GM12878 (cell line): ENCODE measurements around the gene PRKCE. TPM values are rescaled to one million over a fixed set of nuclear protein-coding genes. Genes with fewer than 3 reads are reported as not detected.

Source experiments
- ATAC-seq: fragments of 200-7000 bp; cut with Tn5 transposase; 3 replicates; pipeline ENCODE4 v1.9.1; 2020; ENCODE audit warnings: mild to moderate bottlenecking, moderate library complexity
- BruUV-seq: library from RNA; stranded (reverse); fragments of 400-500 nt; replicated peaks from 2 replicates; lab custom pipeline; 2021; lab: Mats Ljungman, UMichigan
- CTCF ChIA-PET: fragments of 300-600 bp; sonication (Branson Sonifier 250); formaldehyde crosslinking; extraction: SDS; loops from one replicate; lab custom pipeline; 2021; ENCODE audit warnings: inconsistent platforms; lab: Yijun Ruan, JAX
- POLR2A ChIA-PET: fragments of 350-600 bp; formaldehyde crosslinking; extraction: SDS; loops from one replicate; lab custom pipeline; 2021; ENCODE audit warnings: inconsistent platforms; lab: Charles Lee
- RAD21 ChIA-PET: fragments of 300-600 bp; sonication (Branson Sonifier 250); formaldehyde crosslinking; loops from one replicate; lab custom pipeline; 2023; ENCODE audit warnings: antibody characterized with exemption; ENCODE audit not compliant: unreplicated experiment; lab: Charles Lee
- SMC1A ChIA-PET: fragments of 300-600 bp; sonication (Branson Sonifier 250); formaldehyde crosslinking; loops from one replicate; lab custom pipeline; 2023; ENCODE audit not compliant: unreplicated experiment, uncharacterized antibody; lab: Charles Lee
- DNase-seq: peaks from one replicate; pipeline ENCODE4 v3.0.0-alpha.2; 2011; ENCODE audit warnings: low read depth, low spot score
- FAIRE-seq: peaks from 3 replicates; lab custom pipeline; 2011; peaks lifted over from hg19 to GRCh38; lab: Jason Lieb, UNC
- H2AFZ ChIP-seq: 2 replicates; pipeline ENCODE4 v1.6.0; 2011; ENCODE audit warnings: low read depth, low read length, control low read depth; ENCODE audit not compliant: control insufficient read depth
- H3K27ac ChIP-seq: 2 replicates; pipeline ENCODE4 v1.5.1; 2011; ENCODE audit warnings: control low read depth; ENCODE audit not compliant: control insufficient read depth, insufficient read depth
- H3K27me3 ChIP-seq, 2 experiments: replicated peaks in 1 of 2; 2 replicates each; pipeline versions ENCODE4 v1.6.0 to v1.6.1; 2011; ENCODE audit warnings: low read length in 1 of 2; ENCODE audit not compliant: control insufficient read depth in 2 of 2, insufficient read depth in 2 of 2
- H3K36me3 ChIP-seq, 2 experiments: 2 replicates each; pipeline ENCODE4 v1.5.1; 2011; ENCODE audit warnings: low read length in 1 of 2; ENCODE audit not compliant: control insufficient read depth in 2 of 2, insufficient read depth in 2 of 2
- H3K4me1 ChIP-seq: 2 replicates; pipeline ENCODE4 v1.6.1; 2011; ENCODE audit warnings: mild to moderate bottlenecking, low read length, moderate library complexity, mixed read lengths; ENCODE audit not compliant: control insufficient read depth, insufficient read depth
- H3K4me2 ChIP-seq: 2 replicates; pipeline ENCODE4 v1.6.0; 2011; ENCODE audit warnings: control low read depth; ENCODE audit not compliant: control insufficient read depth, insufficient read depth
- H3K4me3 ChIP-seq: fragments of 200-600 bp; sonication (generic); 2 replicates; pipeline ENCODE4 v1.5.1; 2016
- H3K79me2 ChIP-seq: 2 replicates; pipeline ENCODE4 v1.6.0; 2011; ENCODE audit warnings: low read length; ENCODE audit not compliant: control insufficient read depth, insufficient read depth
- H3K9ac ChIP-seq: 2 replicates; pipeline ENCODE4 v1.8.0; 2011; ENCODE audit warnings: low read length, control low read depth, mixed read lengths; ENCODE audit not compliant: control insufficient read depth, insufficient read depth
- H3K9me3 ChIP-seq: replicated peaks from 3 replicates; pipeline ENCODE4 v1.5.1; 2011; ENCODE audit warnings: mild to moderate bottlenecking, low read length; ENCODE audit not compliant: control insufficient read depth, insufficient read depth
- H4K20me1 ChIP-seq: 2 replicates; pipeline ENCODE4 v1.6.0; 2011; ENCODE audit not compliant: control insufficient read depth, insufficient read depth
- BCL11A ChIP-seq: IDR thresholded peaks from 2 replicates; pipeline ENCODE4 v1.6.1; 2011; ENCODE audit warnings: low read depth, low read length
- CBFB ChIP-seq: IDR thresholded peaks from 2 replicates; pipeline ENCODE4 v1.6.1; 2016; ENCODE audit warnings: antibody characterized with exemption, low read depth
- CHD4 ChIP-seq: fragments of 200-600 bp; sonication (generic); IDR thresholded peaks from 2 replicates; pipeline ENCODE4 v1.6.1; 2016; ENCODE audit warnings: mild to moderate bottlenecking
- ETV6 ChIP-seq, 2 experiments: fragments of 450-650 bp in 1 of 2; IDR thresholded peaks in 1 of 2; conservative IDR thresholded peaks in 1 of 2; 2 replicates each; pipeline ENCODE4 v1.6.1; 2014; ENCODE audit warnings: antibody characterized with exemption in 1 of 2, borderline replicate concordance in 1 of 2, low read depth in 1 of 2, mild to moderate bottlenecking in 1 of 2, moderate library complexity in 1 of 2
- FOS ChIP-seq: IDR thresholded peaks from 3 replicates; pipeline ENCODE4 v1.6.1; 2011; ENCODE audit warnings: borderline replicate concordance; ENCODE audit not compliant: insufficient read length; ENCODE audit errors: extremely low read depth
- NFIC ChIP-seq: IDR thresholded peaks from 2 replicates; pipeline ENCODE4 v1.6.1; 2012; ENCODE audit warnings: low read depth, mild to moderate bottlenecking, inconsistent platforms, low read length, moderate library complexity
- NR2F1 ChIP-seq: fragments of 450-650 bp; conservative IDR thresholded peaks from 2 replicates; pipeline ENCODE4 v1.6.1; 2017; ENCODE audit warnings: mild to moderate bottlenecking
- PAX8 ChIP-seq: fragments of 450-650 bp; IDR thresholded peaks from 2 replicates; pipeline ENCODE4 v1.6.1; 2017; ENCODE audit warnings: mild to moderate bottlenecking, moderate library complexity
- RAD21 ChIP-seq: IDR thresholded peaks from 2 replicates; pipeline ENCODE4 v1.6.1; 2011; ENCODE audit warnings: mild to moderate bottlenecking, low read depth, low read length, moderate library complexity; ENCODE audit not compliant: insufficient read depth
- SUPT20H ChIP-seq: IDR thresholded peaks from 2 replicates; pipeline ENCODE4 v1.6.1; 2011; ENCODE audit warnings: low read depth, mild to moderate bottlenecking, low read length, moderate library complexity, borderline replicate concordance; ENCODE audit not compliant: control insufficient read depth
- SUZ12 ChIP-seq: fragments of 200-600 bp; sonication (generic); IDR thresholded peaks from one replicate; pipeline ENCODE4 v1.6.1; 2018; ENCODE audit warnings: antibody characterized with exemption, mild to moderate bottlenecking; ENCODE audit not compliant: unreplicated experiment
- WGBS: methylation state at CpG from one replicate; pipeline ENCODE4 v1.1.6; 2016; ENCODE audit warnings: low lambda C conversion rate; ENCODE audit not compliant: insufficient replicate concordance, insufficient coverage; ENCODE audit errors: missing lambda C conversion rate; 5-methylcytosine and 5-hydroxymethylcytosine counted together
- in situ Hi-C: fragments of 300-500 bp; cut with MboI; formaldehyde crosslinking; loops from 9 replicates; pipeline ENCODE4 v1.14.3; 2018; ENCODE audit warnings: mixed read lengths
- intact Hi-C: fragments of 100-400 bp; cut with micrococcal nuclease; formaldehyde crosslinking; loops from one replicate; pipeline ENCODE4 v1.14.2; 2022; ENCODE audit not compliant: unreplicated experiment
- polyA plus RNA-seq, 11 experiments: library from polyadenylated mRNA; depleted of rRNA in 4 of 11; unstranded in 6 of 11; stranded (reverse) in 5 of 11; fragments of >200 nt; fragmentation: Nextera tagmentation in 4 of 11; fragmentation: Illumina TruSeq in 1 of 11; extraction: Ambion mirVana in 4 of 11; extraction: Trizol in 1 of 11; gene quantifications; 1 replicate in 1 of 11; 2 replicates in 10 of 11; pipeline versions ENCODE4 v1.2.1 to v1.2.3, GENCODE V29; 2011 to 2016; ENCODE audit warnings: inconsistent platforms in 2 of 11, missing spikeins in 2 of 11, low read depth in 1 of 11
- total RNA-seq, 4 experiments: library from RNA; depleted of rRNA in 3 of 4; stranded (reverse); fragments of >200 nt in 3 of 4; fragmentation: Illumina TruSeq in 1 of 4; extraction: Trizol in 1 of 4; gene quantifications; 2 replicates each; pipeline versions ENCODE4 v1.2.1 to v1.2.3, GENCODE V29; 2013 to 2021
- TF ChIP-seq, protein P1 (sequence below): fragments of 450-650 bp; IDR thresholded peaks from 2 replicates; pipeline ENCODE4 v1.6.1; 2017; ENCODE audit warnings: low read depth, mild to moderate bottlenecking, moderate library complexity

The PRKCE gene
- total and polyA plus RNA-seq, 10 of the 15 experiments (the other 5 are each of a cell fraction or from before 2014, with no cell fraction given): 2.6 to 28.2 (median 11.3) TPM

DNA sequence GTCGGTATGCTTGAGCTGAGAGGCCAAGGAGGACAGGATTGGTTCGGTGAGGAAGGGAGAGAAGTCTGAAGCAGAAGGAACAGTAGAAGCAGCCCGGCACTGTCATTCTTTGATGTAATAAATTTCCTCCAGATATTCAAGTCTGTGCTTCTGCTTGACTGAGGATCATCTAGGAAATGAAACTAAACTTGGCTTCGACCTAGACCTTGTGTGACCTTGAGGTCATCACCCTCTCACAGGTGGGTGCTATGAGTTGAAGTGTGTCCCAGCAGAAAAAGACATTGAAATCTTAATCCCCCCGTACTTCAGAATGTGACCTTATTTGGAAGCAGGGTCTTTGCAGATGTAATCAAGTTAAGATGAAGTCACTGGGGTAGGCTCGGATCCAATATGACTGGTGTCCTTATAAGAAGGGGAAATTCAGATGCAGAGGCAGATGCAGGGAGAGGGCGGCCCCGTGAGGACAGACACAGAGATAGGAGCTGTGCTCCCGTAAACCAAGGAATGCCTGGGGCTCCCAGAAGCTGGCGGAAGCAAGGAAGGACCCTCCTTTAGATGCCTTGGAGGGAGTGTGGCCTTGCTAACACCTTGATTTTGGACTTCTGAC lies 49.0 kb downstream of the PRKCE start:
- no peak overlapping the region for H2AFZ ChIP-seq
- ChIA-PET CTCF (interaction anchor here (0.9 to 1.5 kb wide), 3 partner anchors 17 to 50 kb away, joined by 3 read pairs; no protein-coding TSS in a partner anchor), SMC1A (interaction anchor here (1.0 to 1.8 kb wide), 5 partner anchors 14 to 78 kb away, joined by 3 to 12 read pairs (median 5); no protein-coding TSS in a partner anchor), RAD21 (interaction anchor here (0.6 to 4.8 kb wide), 3 partner anchors 47 to 136 kb away, joined by 3 to 35 read pairs (median 3); partner anchors contain the start of gene PRKCE), POLR2A (interaction anchor here (1.3 kb wide), 1 partner anchor 17 kb away, joined by 3 read pairs; no protein-coding TSS in a partner anchor)
- intact Hi-C loops: no loop called here
- FAIRE-seq: no peak
- no peak overlapping the region for H3K27ac ChIP-seq
- 69% methylated on average over 10 of the region's 10 CpGs for WGBS
- peaks cover 28% of the 10 kb centered on the region for H3K4me1 ChIP-seq
- in situ Hi-C loops: no loop called here
- ATAC-seq: no peak
- H3K9me3 ChIP-seq: no peaks in the 10 kb centered on the region
- peaks cover 0 to 3% of the 10 kb centered on the region in 2 experiments; a peak in 2 of 4 replicates for H3K36me3 ChIP-seq
- no peak overlapping the region for H3K4me3 ChIP-seq
- DNase-seq: no peak
- H3K79me2 ChIP-seq: peaks cover 15% of the 10 kb centered on the region
- BruUV-seq: no TSS peak
- no peaks in the 10 kb centered on the region for H3K27me3 ChIP-seq
- H4K20me1 ChIP-seq: no peaks in the 10 kb centered on the region
- TF ChIP-seq NR2F1 (0 out of 2 replicates have a peak, but pooled peaks have one; percentile 51), CHD4 (no peak)
- no peak overlapping the region for H3K9ac ChIP-seq
- H3K4me2 ChIP-seq: peak overlapping the region; percentile 26; the same call in 1 of the 2 replicates

DNA sequence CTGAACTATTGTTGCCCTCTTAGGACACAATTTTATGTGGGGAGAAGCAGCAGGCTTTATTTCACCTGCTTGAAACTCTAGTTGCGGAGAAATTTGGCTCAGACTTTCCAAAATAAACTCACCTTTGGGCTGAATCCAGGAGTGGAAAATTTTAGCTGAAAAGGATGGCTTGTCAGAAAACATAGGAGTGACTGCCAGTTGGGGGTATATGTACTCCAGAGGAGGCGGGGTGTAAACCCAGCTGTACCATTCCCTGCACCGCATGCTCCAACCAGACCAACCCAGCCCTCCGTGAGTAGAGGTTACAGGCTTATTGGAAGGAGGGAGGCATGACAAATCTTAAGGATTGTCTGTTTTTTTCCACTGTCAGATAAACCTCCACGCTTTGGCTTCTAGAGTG lies 53.8 kb downstream of the PRKCE start:
- ChIA-PET RAD21 (interaction anchor here (1.4 kb wide), 1 partner anchor 73 kb away, joined by 3 read pairs; no protein-coding TSS in a partner anchor), CTCF (interaction anchor here (0.6 to 1.2 kb wide), 2 partner anchors 8 to 23 kb away, joined by 3 read pairs; no protein-coding TSS in a partner anchor), SMC1A (interaction anchor here (1.2 to 1.7 kb wide), 3 partner anchors 13 to 23 kb away, joined by 3 to 5 read pairs (median 4); no protein-coding TSS in a partner anchor), POLR2A (interaction anchor here (1.7 kb wide), 1 partner anchor 8 kb away, joined by 5 read pairs; no protein-coding TSS in a partner anchor)
- Histone ChIP-seq H3K27ac (no peak overlapping the region), H3K4me1 (peaks cover under 1% of the 10 kb centered on the region; the same call in 1 of the 2 replicates), H3K27me3 (no peaks in the 10 kb centered on the region), H3K79me2 (no peaks in the 10 kb centered on the region; the same call in 1 of the 2 replicates), H2AFZ (no peak overlapping the region), H3K4me3 (no peak overlapping the region), H4K20me1 (no peaks in the 10 kb centered on the region), H3K9me3 (peaks cover 2% of the 10 kb centered on the region; the same call in 1 of the 3 replicates), H3K4me2 (no peak overlapping the region), H3K9ac (no peak overlapping the region), H3K36me3 (peaks cover 0 to 5% of the 10 kb centered on the region in 2 experiments; a peak in 3 of 4 replicates)
- in situ Hi-C loops (no loop called here), intact Hi-C loops (no loop called here)
- DNase-seq (no peak), FAIRE-seq (no peak), ATAC-seq (no peak)
- TF ChIP-seq FOS: no peak
- no peak for TF ChIP-seq ETV6 (conservative IDR thresholded peaks at IDR 0.05 in 1 of 2, IDR thresholded peaks at IDR 0.05 in 1 of 2; ENCODE audit: borderline replicate concordance in 1 of 2, low read depth in 1 of 2)
- no peak for TF ChIP-seq PAX8
- TF ChIP-seq SUPT20H: no peak
- TF ChIP-seq BCL11A: no peak
- TF ChIP-seq, protein P1, sequence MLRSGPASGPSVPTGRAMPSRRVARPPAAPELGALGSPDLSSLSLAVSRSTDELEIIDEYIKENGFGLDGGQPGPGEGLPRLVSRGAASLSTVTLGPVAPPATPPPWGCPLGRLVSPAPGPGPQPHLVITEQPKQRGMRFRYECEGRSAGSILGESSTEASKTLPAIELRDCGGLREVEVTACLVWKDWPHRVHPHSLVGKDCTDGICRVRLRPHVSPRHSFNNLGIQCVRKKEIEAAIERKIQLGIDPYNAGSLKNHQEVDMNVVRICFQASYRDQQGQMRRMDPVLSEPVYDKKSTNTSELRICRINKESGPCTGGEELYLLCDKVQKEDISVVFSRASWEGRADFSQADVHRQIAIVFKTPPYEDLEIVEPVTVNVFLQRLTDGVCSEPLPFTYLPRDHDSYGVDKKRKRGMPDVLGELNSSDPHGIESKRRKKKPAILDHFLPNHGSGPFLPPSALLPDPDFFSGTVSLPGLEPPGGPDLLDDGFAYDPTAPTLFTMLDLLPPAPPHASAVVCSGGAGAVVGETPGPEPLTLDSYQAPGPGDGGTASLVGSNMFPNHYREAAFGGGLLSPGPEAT: no peak
- TF ChIP-seq NFIC: no peak
- TF ChIP-seq SUZ12: no peak
- no peak for TF ChIP-seq RAD21
- no peak for TF ChIP-seq CBFB
- WGBS: 68% methylated on average over 5 of the region's 5 CpGs
- no TSS peak for BruUV-seq
